Pancreas (tissue), 10 donors: ENCODE results near the gene POGZ. TPM values are rescaled to one million over a fixed set of nuclear protein-coding genes. Genes with fewer than 3 reads are reported as not detected.
A peak's percentile ranks its signal among the peaks of the same experiment; 100 is the strongest.
"Not testable (repeated sequence)": the region's sequence is repeated elsewhere in the genome, so short reads cannot be mapped to it uniquely, and the experiment has no call there.

Experiments used
- ATAC-seq, 4 donors: fragments of 200-7000 bp; cut with Tn5 transposase; one replicate each; pipeline versions ENCODE4 v1.8.0 to v1.9.1; 2020; ENCODE audit warnings: mild to moderate bottlenecking in 4 of 4, moderate library complexity in 4 of 4
- DNase-seq, 6 donors: peaks; one replicate each; pipeline ENCODE4 v3.0.0-alpha.2; 2020
- FAIRE-seq: peaks from 2 replicates; lab custom pipeline; 2012; peaks lifted over from hg19 to GRCh38; lab: Jason Lieb, UNC
- H3K27ac ChIP-seq, 4 donors: fragments of 200-600 bp; sonication (generic); 1 replicate in 3 of 4; 2 replicates in 1 of 4; pipeline versions ENCODE4 v1.5.0 to v1.8.0; 2020
- H3K27me3 ChIP-seq, 4 donors: fragments of 200-600 bp; one replicate each; pipeline ENCODE4 v1.8.0; 2021
- H3K36me3 ChIP-seq, 3 donors: fragments of 200-600 bp; sonication (generic) in 1 of 3; one replicate each; pipeline versions ENCODE4 v1.5.0 to v1.8.0; 2020 to 2021
- H3K4me1 ChIP-seq, 3 donors: fragments of 200-600 bp; one replicate each; pipeline ENCODE4 v1.8.0; 2021
- H3K4me3 ChIP-seq, 4 donors: fragments of 200-600 bp; sonication (generic) in 2 of 4; one replicate each; pipeline versions ENCODE4 v1.5.0 to v1.8.0; 2020 to 2021
- H3K9me3 ChIP-seq, 4 donors: fragments of 200-600 bp; one replicate each; pipeline ENCODE4 v1.8.0; 2021
- WGBS, 2 donors: extraction: QIAGEN DNeasy Blood & Tissue Kit; methylation state at CpG; one replicate each; pipeline ENCODE4 v1.1.7; 2013; 5-methylcytosine and 5-hydroxymethylcytosine counted together
- intact Hi-C, 3 donors: fragments of 100-400 bp; cut with DNase I; formaldehyde crosslinking; loops; one replicate each; pipeline versions ENCODE4 v1.11.1 to v1.14.2; 2022
- polyA plus RNA-seq, 2 donors: library from polyadenylated mRNA; stranded (reverse); fragments of 200-250 nt; gene quantifications; one replicate each; pipeline ENCODE4 v1.2.3, GENCODE V29; 2013
- total RNA-seq, 6 donors: library from RNA; stranded (reverse); fragmentation: NEBNext Ultra II Directional in 4 of 6; extraction: Animal tissue kit (Norgen Biotek cat#: 25700) in 4 of 6; gene quantifications; one replicate each; pipeline versions ENCODE4 v1.2.1 to v1.2.4, GENCODE V29; 2021 to 2023
- TF ChIP-seq, protein P1 (sequence below), 4 donors: fragments of 200-600 bp; sonication (generic) in 3 of 4; IDR thresholded peaks; one replicate each; pipeline versions ENCODE4 v1.5.0 to v1.8.0; 2021; ENCODE audit warnings: antibody characterized with exemption in 4 of 4
- donor health status: healthy with polysubstance abuse.
- donor health status: DM: no; HTN: no; CAD: no; lungs with moderate emphysema.
- donor health status: DM: no; HTN: no; CAD: no.
- donor health status: control.
- donor health status: control.
- donor health status: Bipolar disorder and iron deficiency.
- donor health status: DM: yes; HTN: yes; CAD: no.
- donor health status: DM: no; HTN: no; CAD: no.
- donor health status: DM: no; HTN: no; CAD: no.
- donor health status: DM: yes; HTN: yes; CAD: no.

The POGZ gene
- total and polyA plus RNA-seq, 8 donors = 24.5 to 61.0 (median 32.4) TPM

- Histone ChIP-seq H3K27ac (no peak overlapping the region), H3K36me3 (no peaks in the 10 kb centered on the region), H3K27me3 (no peaks in the 10 kb centered on the region), H3K9me3 (no peaks in the 10 kb centered on the region), H3K4me3 (no peak overlapping the region), H3K4me1 (peaks cover 0 to 9% (median 9%) of the 10 kb centered on the region in 3 donors)
- FAIRE-seq (no peak), ATAC-seq (no peak), DNase-seq (no peak)
- 50 to 56% methylated on average over 2 of the region's 2 CpGs for WGBS, 2 donors
- intact Hi-C loops = loop anchor here in 1 of 3 donors (10.0 kb wide), 1 partner anchor 87 kb away; no protein-coding TSS in a partner anchor
- TF ChIP-seq, protein P1, sequence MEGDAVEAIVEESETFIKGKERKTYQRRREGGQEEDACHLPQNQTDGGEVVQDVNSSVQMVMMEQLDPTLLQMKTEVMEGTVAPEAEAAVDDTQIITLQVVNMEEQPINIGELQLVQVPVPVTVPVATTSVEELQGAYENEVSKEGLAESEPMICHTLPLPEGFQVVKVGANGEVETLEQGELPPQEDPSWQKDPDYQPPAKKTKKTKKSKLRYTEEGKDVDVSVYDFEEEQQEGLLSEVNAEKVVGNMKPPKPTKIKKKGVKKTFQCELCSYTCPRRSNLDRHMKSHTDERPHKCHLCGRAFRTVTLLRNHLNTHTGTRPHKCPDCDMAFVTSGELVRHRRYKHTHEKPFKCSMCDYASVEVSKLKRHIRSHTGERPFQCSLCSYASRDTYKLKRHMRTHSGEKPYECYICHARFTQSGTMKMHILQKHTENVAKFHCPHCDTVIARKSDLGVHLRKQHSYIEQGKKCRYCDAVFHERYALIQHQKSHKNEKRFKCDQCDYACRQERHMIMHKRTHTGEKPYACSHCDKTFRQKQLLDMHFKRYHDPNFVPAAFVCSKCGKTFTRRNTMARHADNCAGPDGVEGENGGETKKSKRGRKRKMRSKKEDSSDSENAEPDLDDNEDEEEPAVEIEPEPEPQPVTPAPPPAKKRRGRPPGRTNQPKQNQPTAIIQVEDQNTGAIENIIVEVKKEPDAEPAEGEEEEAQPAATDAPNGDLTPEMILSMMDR (IDR thresholded peaks at IDR 0.05) = no peak
Measured at GRCh38 chr1:151447696-151448095, 11.6 kb downstream of the POGZ start.

DNA sequence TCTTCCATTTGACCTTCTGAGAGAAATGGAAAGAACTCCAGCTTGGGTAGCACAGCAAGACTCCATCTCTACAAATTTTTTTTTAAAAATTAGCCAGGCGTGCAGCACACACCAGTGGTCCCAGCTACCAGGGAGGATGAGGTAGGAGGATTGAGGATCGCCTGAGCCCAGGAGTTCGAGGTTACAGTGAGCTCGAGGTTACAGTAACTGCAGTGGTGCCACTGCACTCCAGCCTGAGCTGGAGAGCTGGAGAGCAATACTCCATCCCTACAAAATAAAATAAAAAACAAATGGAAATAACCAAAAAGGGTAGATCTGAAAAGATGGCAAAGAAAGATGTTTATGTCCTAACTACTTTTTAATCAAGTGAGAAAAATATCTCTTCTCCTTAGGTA, 14.5 kb downstream of the POGZ start:
- no peak for FAIRE-seq
- H3K27ac ChIP-seq = no peak overlapping the region
- 67 to 79% methylated on average over 4 of the region's 4 CpGs for WGBS, 2 donors

DNA sequence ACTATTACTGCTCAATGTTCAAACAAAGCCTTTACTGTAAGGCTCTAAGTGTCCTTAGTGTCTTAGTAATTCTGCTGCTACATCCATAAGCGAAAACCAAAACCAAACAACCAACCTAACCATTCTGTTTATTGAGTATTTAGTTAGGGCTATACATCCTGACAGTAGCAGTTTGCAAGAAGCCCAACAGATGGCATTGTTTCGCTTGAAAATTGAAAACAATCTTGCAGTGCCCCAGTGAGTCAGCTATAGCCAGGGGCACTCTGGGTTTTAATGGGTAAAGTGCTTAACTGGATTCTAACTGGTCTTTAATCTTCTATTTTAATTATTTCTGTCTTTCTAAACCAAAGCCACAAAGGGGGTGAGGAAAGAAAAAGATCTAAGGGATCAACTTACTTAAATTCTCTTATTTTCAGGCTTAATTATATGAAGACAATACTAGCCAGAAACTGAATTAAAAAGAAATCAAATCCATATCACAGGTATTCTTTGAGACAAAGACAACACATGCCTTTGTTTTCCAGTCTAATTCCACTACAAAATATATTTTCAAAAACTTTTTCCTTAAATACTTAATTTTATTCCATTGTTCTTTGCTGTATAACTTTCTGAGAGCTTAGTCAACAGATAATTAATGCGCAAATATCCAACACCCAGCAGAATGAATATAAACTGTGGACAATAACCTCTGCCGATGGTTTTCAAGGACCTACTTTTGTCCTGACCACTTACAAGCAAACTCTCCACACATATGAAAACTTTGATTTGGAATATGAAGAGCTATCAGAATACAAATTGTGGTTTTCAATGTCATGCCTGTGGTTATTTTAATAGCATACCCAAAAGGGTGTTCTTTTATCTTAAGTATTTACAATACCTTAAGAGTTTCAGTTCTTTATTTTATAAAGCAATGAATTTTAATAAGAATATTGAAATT, 15.2 kb downstream of the POGZ start:
- ATAC-seq (peak; percentile 91 to 98 (median 96)), DNase-seq (peak in 3 of 6 donors; percentile 41 to 70 (median 43)), FAIRE-seq (peak; percentile 93)
- Histone ChIP-seq H3K9me3 (no peaks in the 10 kb centered on the region), H3K36me3 (peaks cover 0 to 6% (median 0%) of the 10 kb centered on the region in 3 donors), H3K4me3 (no peak overlapping the region), H3K4me1 (peaks cover 0 to 9% (median 9%) of the 10 kb centered on the region in 3 donors), H3K27ac (no peak overlapping the region), H3K27me3 (no peaks in the 10 kb centered on the region)
- TF ChIP-seq, protein P1 (IDR thresholded peaks at IDR 0.05) = peak in 3 of 4 donors; percentile 52 to 63 (median 59)
- intact Hi-C loops = loop anchor here in 1 of 3 donors (10.0 kb wide), 1 partner anchor 91 kb away; no protein-coding TSS in a partner anchor
- 31 to 35% methylated on average over 4 of the region's 4 CpGs for WGBS, 2 donors

More for the DNA sequence above, 14.5 kb downstream of the POGZ start:
- ATAC-seq (no peak), DNase-seq (no peak)
- TF ChIP-seq, protein P1 (IDR thresholded peaks at IDR 0.05) = no peak
- H3K36me3 ChIP-seq = peaks cover 0 to 6% (median 0%) of the 10 kb centered on the region in 3 donors
- no peaks in the 10 kb centered on the region for H3K27me3 ChIP-seq
- intact Hi-C loops = loop anchor here in 1 of 3 donors (10.0 kb wide), 1 partner anchor 90 kb away; no protein-coding TSS in a partner anchor
- H3K9me3 ChIP-seq = no peaks in the 10 kb centered on the region
- peaks cover 0 to 9% (median 9%) of the 10 kb centered on the region in 3 donors for H3K4me1 ChIP-seq
- no peak overlapping the region for H3K4me3 ChIP-seq

- FAIRE-seq, H3K9me3 ChIP-seq, H3K27me3 ChIP-seq, H3K4me1 ChIP-seq, DNase-seq, H3K27ac ChIP-seq, intact Hi-C loops, H3K36me3 ChIP-seq, H3K4me3 ChIP-seq, ATAC-seq: not testable (repeated sequence)
- WGBS, 2 donors = 75 to 80% methylated on average over 8 of the region's 8 CpGs
Measured at GRCh38 chr1:151437396-151437795, 21.9 kb downstream of the POGZ start.

- FAIRE-seq (no peak), ATAC-seq (no peak), DNase-seq (no peak)
- Histone ChIP-seq H3K27me3 (no peaks in the 10 kb centered on the region), H3K4me3 (no peak overlapping the region), H3K27ac (no peak overlapping the region), H3K9me3 (no peaks in the 10 kb centered on the region), H3K36me3 (peaks cover 0 to 6% (median 0%) of the 10 kb centered on the region in 3 donors), H3K4me1 (no peaks in the 10 kb centered on the region)
- intact Hi-C loops = no loop called here
- 82 to 85% methylated on average over 6 of the region's 6 CpGs for WGBS, 2 donors
- TF ChIP-seq, protein P1 (IDR thresholded peaks at IDR 0.05) = no peak
Measured at GRCh38 chr1:151436985-151437384, 22.3 kb downstream of the POGZ start.
